ENCODE results near the gene HSPB1.

HSPB1 gene

DNA sequence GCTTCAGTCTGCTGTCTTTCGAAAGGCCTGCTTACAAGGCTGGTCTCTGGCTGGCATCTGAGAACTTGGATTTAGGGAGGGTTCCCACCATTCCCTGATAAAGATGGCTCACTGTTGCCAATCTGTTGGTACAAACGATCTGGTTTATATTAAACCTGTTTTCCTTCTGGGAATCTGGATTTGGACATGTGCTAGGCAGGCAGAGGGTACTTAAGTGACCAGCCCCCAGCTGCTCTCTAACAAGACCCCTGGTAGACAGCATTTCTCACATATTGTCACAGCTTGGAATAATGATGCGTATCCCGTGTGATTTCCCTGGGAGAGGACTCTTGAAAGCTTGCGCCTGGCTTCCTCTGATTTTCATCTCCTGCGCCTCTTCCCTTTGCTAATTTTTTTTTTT lies 34.7 kb downstream of the HSPB1 start:
- no peak overlapping the region for H3K9ac ChIP-seq (ENCODE audit: low read depth, low read length)
- H3K9me3 ChIP-seq (ENCODE audit: insufficient read depth, low read depth, low read length) = no peaks in the 10 kb centered on the region
- 97% methylated on average over 6 of the region's 6 CpGs for WGBS
- H3K36me3 ChIP-seq (ENCODE audit: insufficient read depth, low read length) = peaks cover 80% of the 10 kb centered on the region
- peaks cover 6% of the 10 kb centered on the region; the same call in 1 of the 2 replicates for H3K4me1 ChIP-seq (ENCODE audit: insufficient read depth, low read length)
- H3K27ac ChIP-seq (ENCODE audit: low read depth, low read length) = no peak overlapping the region
- H3K4me3 ChIP-seq (ENCODE audit: low read length) = no peak overlapping the region
- H3K27me3 ChIP-seq (ENCODE audit: insufficient read depth, low read length) = no peaks in the 10 kb centered on the region

- H3K27me3 ChIP-seq (ENCODE audit: insufficient read depth, low read length) = no peaks in the 10 kb centered on the region
- H3K27ac ChIP-seq (ENCODE audit: low read depth, low read length) = no peak overlapping the region; the same call in 1 of the 2 replicates
- H3K36me3 ChIP-seq (ENCODE audit: insufficient read depth, low read length) = peaks cover 84% of the 10 kb centered on the region
- peaks cover 6% of the 10 kb centered on the region; the same call in 1 of the 2 replicates for H3K4me1 ChIP-seq (ENCODE audit: insufficient read depth, low read length)
- H3K4me3 ChIP-seq (ENCODE audit: low read length) = no peak overlapping the region
- H3K9ac ChIP-seq (ENCODE audit: low read depth, low read length) = no peak overlapping the region
- WGBS = 95% methylated on average over 9 of the region's 9 CpGs
- no peaks in the 10 kb centered on the region for H3K9me3 ChIP-seq (ENCODE audit: insufficient read depth, low read depth, low read length)
Measured at GRCh38 chr7:76338298-76339084, 36.0 kb downstream of the HSPB1 start.

- Histone ChIP-seq H3K27ac (ENCODE audit: low read depth, low read length) (peak overlapping the region; percentile 14; the same call in 1 of the 2 replicates), H3K9me3 (ENCODE audit: insufficient read depth, low read depth, low read length) (no peaks in the 10 kb centered on the region), H3K9ac (ENCODE audit: low read depth, low read length) (no peak overlapping the region), H3K4me1 (ENCODE audit: insufficient read depth, low read length) (peaks cover 6% of the 10 kb centered on the region; the same call in 1 of the 2 replicates), H3K4me3 (ENCODE audit: low read length) (no peak overlapping the region), H3K27me3 (ENCODE audit: insufficient read depth, low read length) (no peaks in the 10 kb centered on the region), H3K36me3 (ENCODE audit: insufficient read depth, low read length) (peaks cover 88% of the 10 kb centered on the region)
- 75% methylated on average over 3 of the region's 3 CpGs for WGBS
Measured at GRCh38 chr7:76340617-76341131, 38.2 kb downstream of the HSPB1 start.

DNA sequence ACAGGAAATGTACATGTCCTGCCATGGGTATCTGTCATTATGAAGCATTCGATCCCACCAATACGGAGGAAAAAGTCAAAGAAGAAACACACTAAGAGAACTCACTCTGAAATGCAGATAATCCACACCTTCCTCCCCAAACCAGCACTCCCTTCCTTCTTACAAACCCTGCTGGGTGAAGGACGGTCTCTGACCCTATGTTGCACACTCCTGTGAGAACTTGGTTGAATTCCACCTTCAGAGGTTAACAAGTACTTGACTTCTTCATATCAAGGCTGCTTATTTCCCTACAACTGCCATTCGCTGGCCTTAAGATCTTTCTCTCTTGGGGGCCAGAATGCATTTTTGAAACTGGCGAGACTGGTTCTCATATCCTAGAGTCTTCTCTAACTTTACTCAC lies 39.7 kb downstream of the HSPB1 start:
- WGBS = 92% methylated on average over 5 of the region's 5 CpGs
- H3K27ac ChIP-seq (ENCODE audit: low read depth, low read length) = no peak overlapping the region
- no peak overlapping the region for H3K4me3 ChIP-seq (ENCODE audit: low read length)
- H3K27me3 ChIP-seq (ENCODE audit: insufficient read depth, low read length) = no peaks in the 10 kb centered on the region
- H3K9me3 ChIP-seq (ENCODE audit: insufficient read depth, low read depth, low read length) = no peaks in the 10 kb centered on the region
- H3K36me3 ChIP-seq (ENCODE audit: insufficient read depth, low read length) = peaks cover 90% of the 10 kb centered on the region
- H3K9ac ChIP-seq (ENCODE audit: low read depth, low read length) = no peak overlapping the region
- H3K4me1 ChIP-seq (ENCODE audit: insufficient read depth, low read length) = peaks cover 6% of the 10 kb centered on the region; the same call in 1 of the 2 replicates

DNA sequence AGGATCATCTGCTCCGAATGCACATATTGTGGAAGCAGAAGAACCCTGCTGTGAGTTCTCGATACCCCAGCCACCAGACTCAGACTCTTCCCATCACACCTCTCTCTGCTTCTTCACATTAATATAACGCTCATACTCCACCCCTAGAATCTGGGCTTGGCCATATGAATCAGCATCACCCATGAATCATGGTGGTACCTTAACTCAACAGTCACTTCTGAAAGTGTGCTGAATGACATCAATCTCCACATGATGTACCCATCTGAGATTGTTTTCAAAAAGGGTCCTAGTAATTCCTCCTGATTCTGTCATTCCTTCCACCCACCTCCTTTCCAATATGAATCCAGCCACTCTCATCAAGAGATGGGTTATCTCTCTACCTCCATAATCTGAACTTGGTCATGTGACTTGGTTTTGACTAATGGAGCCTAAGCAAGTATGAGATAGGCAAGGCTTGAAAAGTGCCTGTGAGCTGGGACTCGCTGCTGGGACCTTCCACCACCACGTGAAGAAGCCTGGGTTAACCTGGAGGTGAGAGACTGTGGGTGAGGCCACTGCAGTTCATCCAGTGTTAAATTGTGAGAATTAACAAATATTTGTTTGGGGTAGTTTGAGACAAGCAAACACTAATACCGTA lies 40.9 kb downstream of the HSPB1 start:
- H3K4me1 ChIP-seq (ENCODE audit: insufficient read depth, low read length) = peaks cover 5% of the 10 kb centered on the region; the same call in 1 of the 2 replicates
- no peaks in the 10 kb centered on the region for H3K9me3 ChIP-seq (ENCODE audit: insufficient read depth, low read depth, low read length)
- no peak overlapping the region for H3K9ac ChIP-seq (ENCODE audit: low read depth, low read length)
- H3K4me3 ChIP-seq (ENCODE audit: low read length) = no peak overlapping the region
- no peaks in the 10 kb centered on the region for H3K27me3 ChIP-seq (ENCODE audit: insufficient read depth, low read length)
- H3K27ac ChIP-seq (ENCODE audit: low read depth, low read length) = no peak overlapping the region
- peaks cover 91% of the 10 kb centered on the region for H3K36me3 ChIP-seq (ENCODE audit: insufficient read depth, low read length)
- 88% methylated on average over 6 of the region's 6 CpGs for WGBS

DNA sequence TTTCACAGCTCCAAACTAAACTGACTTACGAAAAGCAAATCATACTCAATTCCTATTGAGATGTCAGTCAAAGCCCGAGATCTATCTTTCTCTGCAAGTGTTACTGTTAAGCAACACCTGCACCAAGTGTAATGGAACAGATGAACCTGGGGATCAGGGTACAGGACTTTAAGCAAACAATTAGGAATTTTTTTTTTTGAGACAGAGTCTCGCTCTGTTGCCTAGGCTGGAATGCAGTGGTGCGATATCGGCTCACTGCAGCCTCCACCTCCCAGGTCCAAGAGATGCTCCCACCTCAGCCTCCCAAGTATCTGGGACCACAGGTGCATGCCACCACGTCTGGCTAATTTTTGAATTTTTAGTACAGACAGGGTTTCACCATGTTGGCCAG lies 41.5 kb downstream of the HSPB1 start:
- no peaks in the 10 kb centered on the region for H3K9me3 ChIP-seq (ENCODE audit: insufficient read depth, low read depth, low read length)
- H3K4me1 ChIP-seq (ENCODE audit: insufficient read depth, low read length) = no peaks in the 10 kb centered on the region
- H3K27ac ChIP-seq (ENCODE audit: low read depth, low read length) = no peak overlapping the region
- no peaks in the 10 kb centered on the region for H3K27me3 ChIP-seq (ENCODE audit: insufficient read depth, low read length)
- no peak overlapping the region for H3K4me3 ChIP-seq (ENCODE audit: low read length)
- no peak overlapping the region for H3K9ac ChIP-seq (ENCODE audit: low read depth, low read length)
- WGBS = 98% methylated on average over 6 of the region's 6 CpGs
- H3K36me3 ChIP-seq (ENCODE audit: insufficient read depth, low read length) = peaks cover 91% of the 10 kb centered on the region

- H3K9ac ChIP-seq (ENCODE audit: low read depth, low read length) = no peak overlapping the region
- no peaks in the 10 kb centered on the region for H3K4me1 ChIP-seq (ENCODE audit: insufficient read depth, low read length)
- no peak overlapping the region for H3K27ac ChIP-seq (ENCODE audit: low read depth, low read length)
- 94% methylated on average over 6 of the region's 6 CpGs for WGBS
- no peaks in the 10 kb centered on the region for H3K27me3 ChIP-seq (ENCODE audit: insufficient read depth, low read length)
- no peaks in the 10 kb centered on the region for H3K9me3 ChIP-seq (ENCODE audit: insufficient read depth, low read depth, low read length)
- H3K4me3 ChIP-seq (ENCODE audit: low read length) = no peak overlapping the region
- H3K36me3 ChIP-seq (ENCODE audit: insufficient read depth, low read length) = peaks cover 93% of the 10 kb centered on the region
Measured at GRCh38 chr7:76346097-76346496, 43.6 kb downstream of the HSPB1 start.

DNA sequence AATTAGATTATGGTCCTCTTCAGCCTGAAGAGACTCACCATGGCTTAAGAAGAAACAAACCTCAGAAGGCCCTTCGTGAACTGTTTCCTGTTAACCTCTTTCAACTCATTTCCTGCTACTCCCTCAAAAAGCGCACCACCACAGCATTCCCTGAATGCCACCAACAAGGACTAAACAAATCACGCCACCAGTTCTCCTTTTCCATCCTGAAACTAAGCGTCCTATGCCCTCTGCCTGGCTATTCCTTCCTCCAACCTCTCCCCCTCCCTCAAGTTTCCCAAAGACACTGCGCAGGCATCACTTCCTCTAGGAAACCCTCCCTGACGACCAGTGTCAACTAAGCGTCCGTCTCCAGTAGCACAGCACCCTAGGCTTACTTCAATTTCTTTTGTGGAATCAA lies 44.3 kb downstream of the HSPB1 start:
- Histone ChIP-seq H3K4me1 (ENCODE audit: insufficient read depth, low read length) (no peaks in the 10 kb centered on the region), H3K27ac (ENCODE audit: low read depth, low read length) (no peak overlapping the region), H3K9me3 (ENCODE audit: insufficient read depth, low read depth, low read length) (no peaks in the 10 kb centered on the region), H3K36me3 (ENCODE audit: insufficient read depth, low read length) (peaks cover 91% of the 10 kb centered on the region), H3K27me3 (ENCODE audit: insufficient read depth, low read length) (no peaks in the 10 kb centered on the region), H3K4me3 (ENCODE audit: low read length) (no peak overlapping the region), H3K9ac (ENCODE audit: low read depth, low read length) (no peak overlapping the region)
- WGBS = 95% methylated on average over 8 of the region's 8 CpGs

DNA sequence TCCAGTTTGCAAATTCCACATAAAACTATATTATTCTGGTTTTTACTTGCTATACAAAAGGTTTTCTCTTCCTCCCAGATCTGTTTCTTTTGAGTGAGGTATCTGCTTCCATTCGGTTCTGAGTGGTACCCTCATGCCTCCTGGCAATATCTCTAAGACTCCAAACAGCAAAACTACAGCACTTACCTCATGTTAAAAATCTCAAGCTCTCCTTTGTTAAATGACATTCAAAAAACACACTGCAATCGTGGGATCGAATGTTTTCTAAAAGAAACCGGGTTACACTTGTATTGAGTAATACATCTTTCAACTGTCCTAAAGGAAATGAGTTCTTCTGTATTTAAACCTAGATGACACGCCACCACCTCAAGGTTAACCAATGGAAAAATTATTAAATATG lies 45.2 kb downstream of the HSPB1 start:
- Histone ChIP-seq H3K9me3 (ENCODE audit: insufficient read depth, low read depth, low read length) (no peaks in the 10 kb centered on the region), H3K9ac (ENCODE audit: low read depth, low read length) (no peak overlapping the region), H3K27ac (ENCODE audit: low read depth, low read length) (no peak overlapping the region), H3K36me3 (ENCODE audit: insufficient read depth, low read length) (peaks cover 89% of the 10 kb centered on the region), H3K4me1 (ENCODE audit: insufficient read depth, low read length) (no peaks in the 10 kb centered on the region), H3K27me3 (ENCODE audit: insufficient read depth, low read length) (no peaks in the 10 kb centered on the region), H3K4me3 (ENCODE audit: low read length) (no peak overlapping the region)
- WGBS = 98% methylated on average over 5 of the region's 5 CpGs

DNA sequence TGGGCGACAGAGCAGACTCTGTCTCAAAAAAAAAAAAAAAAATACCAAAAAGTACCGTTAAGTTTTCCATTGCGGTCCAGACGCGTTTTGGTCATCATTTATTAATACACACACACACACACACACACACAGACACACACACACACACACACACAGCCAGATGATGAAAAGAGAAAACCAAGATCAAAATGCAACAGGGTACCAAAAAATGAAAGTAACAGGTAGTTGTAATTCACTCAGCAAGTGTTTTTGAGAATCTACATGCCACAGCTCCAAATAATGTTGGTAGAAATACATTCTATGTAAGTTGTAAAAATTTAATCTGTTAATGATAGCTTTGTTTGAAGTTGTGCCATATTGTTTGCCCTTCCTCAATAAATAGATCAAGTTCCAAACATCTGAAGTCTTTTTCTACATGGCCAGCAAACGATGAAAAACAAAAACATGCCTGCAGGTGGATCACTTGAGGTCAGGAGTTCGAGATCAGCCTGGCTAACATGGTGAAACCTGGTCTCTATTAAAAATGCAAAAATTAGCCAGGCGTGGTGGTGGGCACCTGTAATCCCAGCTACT lies 46.9 kb downstream of the HSPB1 start:
- Histone ChIP-seq H3K9ac (ENCODE audit: low read depth, low read length) (no peak overlapping the region), H3K27ac (ENCODE audit: low read depth, low read length) (no peak overlapping the region), H3K27me3 (ENCODE audit: insufficient read depth, low read length) (no peaks in the 10 kb centered on the region), H3K36me3 (ENCODE audit: insufficient read depth, low read length) (peaks cover 84% of the 10 kb centered on the region), H3K9me3 (ENCODE audit: insufficient read depth, low read depth, low read length) (no peaks in the 10 kb centered on the region), H3K4me1 (ENCODE audit: insufficient read depth, low read length) (no peaks in the 10 kb centered on the region), H3K4me3 (ENCODE audit: low read length) (no peak overlapping the region)
- WGBS = 96% methylated on average over 8 of the region's 8 CpGs

- H3K4me1 ChIP-seq (ENCODE audit: insufficient read depth, low read length) = peaks cover 18% of the 10 kb centered on the region
- WGBS = 77% methylated on average over 7 of the region's 7 CpGs
- H3K27ac ChIP-seq (ENCODE audit: low read depth, low read length) = no peak overlapping the region
- H3K9ac ChIP-seq (ENCODE audit: low read depth, low read length) = no peak overlapping the region
- H3K9me3 ChIP-seq (ENCODE audit: insufficient read depth, low read depth, low read length) = no peaks in the 10 kb centered on the region
- H3K4me3 ChIP-seq (ENCODE audit: low read length) = no peak overlapping the region
- H3K36me3 ChIP-seq (ENCODE audit: insufficient read depth, low read length) = peaks cover 84% of the 10 kb centered on the region
- no peaks in the 10 kb centered on the region for H3K27me3 ChIP-seq (ENCODE audit: insufficient read depth, low read length)
Measured at GRCh38 chr7:76351372-76351771, 48.9 kb downstream of the HSPB1 start.

Measured in HUES64 (cell line).